ENCODE results near the gene TMEM223.
A peak's percentile ranks its signal among the peaks of the same experiment; 100 is the strongest.
"Not testable (repeated sequence)": the region's sequence is repeated elsewhere in the genome, so short reads cannot be mapped to it uniquely, and the experiment has no call there.

TMEM223 gene

DNA sequence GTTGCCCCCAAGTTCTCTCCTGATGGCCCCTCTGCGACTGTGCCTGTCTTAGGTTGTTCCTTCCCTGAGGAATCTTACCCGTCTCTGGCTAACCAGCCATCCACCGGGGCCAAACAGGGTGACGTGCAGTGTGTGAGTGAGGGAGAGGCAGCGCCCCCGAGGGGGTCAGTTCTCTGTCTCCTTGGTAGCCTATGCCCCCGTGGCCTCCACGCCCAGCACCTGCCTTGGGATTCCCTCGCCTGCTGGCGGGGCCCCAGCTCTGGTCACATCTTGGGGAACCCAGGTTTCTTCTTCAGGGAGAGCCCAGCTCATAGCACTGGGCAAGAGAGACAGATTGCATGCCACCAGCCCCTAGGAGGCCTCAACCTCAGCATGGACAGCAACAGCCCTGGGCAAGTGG, 7.7 kb upstream of the TMEM223 start:
- DNase-seq = no peak

DNA sequence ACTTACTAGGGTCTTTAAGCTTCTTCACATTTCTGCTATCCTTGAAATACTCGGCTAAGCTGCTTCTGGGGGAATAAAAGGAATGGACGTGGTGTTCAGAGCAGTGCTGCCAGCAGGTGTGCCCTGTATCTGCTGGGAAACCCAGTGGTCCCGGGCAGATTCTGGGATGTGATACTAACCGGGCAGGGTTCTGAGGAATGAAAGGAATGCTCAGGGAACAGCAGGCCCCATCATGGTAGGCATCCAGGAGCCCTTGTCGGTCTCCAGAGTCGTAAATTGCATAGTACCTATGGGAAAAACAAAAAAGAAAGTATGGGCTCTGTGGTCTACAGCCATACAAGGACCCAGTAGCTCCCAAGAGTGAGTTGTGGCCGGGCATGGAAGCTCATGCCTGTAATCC, 4.5 kb upstream of the TMEM223 start:
- no peak for DNase-seq

DNA sequence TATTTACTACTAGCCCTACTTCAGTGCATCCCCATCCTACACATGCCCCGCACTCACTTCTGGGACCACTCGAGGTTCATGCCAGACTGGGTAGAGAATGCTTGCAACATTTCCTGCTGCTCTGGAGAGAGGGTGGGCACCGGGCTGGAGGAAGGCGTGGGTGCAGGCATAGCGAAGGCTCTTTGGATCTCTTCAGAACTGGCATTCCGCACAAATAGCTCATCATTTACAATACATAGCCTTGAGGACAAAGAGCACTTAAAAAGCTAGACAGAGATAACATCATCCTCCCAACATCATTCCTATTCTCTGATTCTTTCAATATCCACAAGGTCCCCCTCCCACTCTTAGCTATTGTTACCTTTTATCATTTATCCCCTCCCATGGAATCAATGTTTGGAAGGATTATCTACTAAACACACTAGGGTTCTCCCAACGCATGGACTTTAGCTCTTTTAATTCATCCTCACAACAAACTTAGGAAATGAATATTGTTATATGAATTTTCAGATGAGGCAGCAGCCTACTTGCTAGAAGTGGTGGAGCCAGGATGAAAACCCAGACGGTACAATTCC, 2.5 kb upstream of the TMEM223 start:
- DNase-seq = no peak

DNA sequence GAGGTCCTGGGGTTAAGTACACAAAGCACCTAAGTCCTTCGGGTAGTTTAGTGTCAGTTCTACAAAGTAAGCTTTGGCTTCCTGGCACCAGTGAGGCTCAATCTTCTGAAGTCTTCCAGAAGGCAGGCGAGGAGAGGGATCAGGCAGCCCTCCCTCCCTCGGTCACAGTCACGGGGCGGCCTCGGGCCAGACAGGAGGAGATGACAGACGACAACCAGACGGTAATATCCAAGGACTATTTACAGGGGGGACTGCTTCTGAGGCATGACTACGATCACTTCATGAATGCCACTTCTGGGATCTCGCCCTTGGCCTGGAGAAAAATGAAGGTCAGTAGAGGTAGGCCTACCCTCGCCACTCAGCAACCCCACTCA, 383 bp upstream of the TMEM223 start:
- DNase-seq = no peak

DNA sequence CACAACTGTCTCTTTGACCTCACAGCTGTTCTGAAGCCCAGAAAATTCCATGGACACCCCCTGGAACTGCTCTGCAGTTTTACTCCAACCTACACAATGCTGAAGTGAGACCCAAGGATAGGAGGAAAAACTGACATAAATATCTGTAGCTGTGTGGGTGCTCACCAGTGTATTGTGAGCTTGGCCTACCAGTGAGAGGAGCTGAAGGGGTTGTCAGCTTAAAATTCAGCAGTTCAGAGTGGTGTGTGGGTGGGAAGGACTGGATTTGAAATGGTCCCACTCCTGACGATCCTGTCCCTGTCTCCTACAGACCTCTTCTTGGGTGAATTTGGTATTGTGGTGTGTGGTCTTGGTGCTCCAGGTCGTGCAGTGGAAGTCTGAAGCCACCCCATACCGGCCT, 2.2 kb downstream of the TMEM223 start:
- DNase-seq = no peak

GRCh38 chr11:62788991-62789390, 2.8 kb downstream of the TMEM223 start:
- DNase-seq = no peak

- peak; percentile 95 for DNase-seq
Observed at GRCh38 chr11:62787005-62787759, 4.6 kb downstream of the TMEM223 start, which contains the start of gene TMEM179B. TMEM179B (plus strand) TSS chr11:62787402; CDS start chr11:62787432, 30 bp downstream.

- DNase-seq = peak; percentile 83
Observed at GRCh38 chr11:62786318-62787004, 5.3 kb downstream of the TMEM223 start.

DNA sequence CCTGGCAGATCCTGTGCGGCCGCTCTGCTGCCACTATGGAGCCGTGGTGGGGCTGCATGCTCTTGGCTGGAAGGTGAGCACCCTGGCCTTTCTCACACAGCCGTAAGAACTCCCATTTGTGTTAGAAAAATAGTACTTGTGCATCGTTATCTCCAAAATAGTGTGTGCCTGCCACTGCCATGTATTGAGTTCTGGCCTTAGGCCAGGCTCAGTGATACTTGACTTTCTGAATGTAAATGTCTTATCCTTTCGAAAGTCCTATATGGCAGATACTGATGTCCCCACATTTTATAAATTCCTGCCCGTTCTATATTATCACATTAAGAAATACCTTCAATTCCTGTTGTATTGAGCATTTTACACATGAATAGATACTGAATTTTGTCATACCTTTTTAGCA, 9.1 kb downstream of the TMEM223 start:
- no peak for DNase-seq

GRCh38 chr11:62778441-62778840, 13.4 kb downstream of the TMEM223 start:
- no peak for DNase-seq

DNA sequence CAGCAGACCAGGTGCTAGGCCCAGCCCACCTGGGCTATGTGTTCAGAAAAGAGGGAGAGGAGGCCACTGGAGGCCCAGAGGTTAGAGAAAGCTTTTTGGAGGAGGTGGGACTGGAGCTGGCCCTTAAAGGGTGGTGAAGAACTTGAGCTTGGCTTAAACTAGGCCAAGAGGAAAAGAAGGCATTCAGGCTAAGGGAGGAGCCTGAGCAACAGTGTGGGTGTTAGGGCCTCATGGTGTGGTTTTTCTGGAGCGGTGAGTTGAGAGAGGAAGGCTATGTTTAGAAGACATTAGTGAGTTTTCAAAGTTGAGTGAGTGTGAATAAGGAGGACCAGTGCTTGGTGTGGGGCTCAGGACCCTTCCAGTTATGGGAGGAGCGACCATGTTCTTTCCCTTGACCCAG, 14.4 kb downstream of the TMEM223 start:
- DNase-seq = no peak

GRCh38 chr11:62775646-62776045, 16.2 kb downstream of the TMEM223 start:
- no peak for DNase-seq

DNA sequence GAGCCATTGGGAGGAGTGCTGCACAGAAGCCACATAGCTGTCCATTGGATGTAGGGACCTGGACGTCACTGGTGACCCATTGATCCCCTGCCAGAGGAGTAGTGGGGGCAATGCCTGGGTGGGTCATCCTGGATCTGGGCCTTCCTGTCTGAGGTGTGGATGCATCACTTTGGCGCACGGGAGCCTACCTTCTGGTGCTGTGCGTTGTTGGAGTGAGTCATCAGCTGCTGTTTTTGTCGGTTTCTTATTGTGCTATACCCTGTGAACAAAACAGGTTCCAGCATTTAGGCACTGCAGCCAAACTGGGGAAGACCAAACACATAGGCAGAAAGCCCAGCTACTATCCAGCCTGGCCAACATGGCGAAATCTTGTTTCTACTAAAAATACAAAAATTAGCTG, 17.4 kb downstream of the TMEM223 start:
- DNase-seq = no peak

DNA sequence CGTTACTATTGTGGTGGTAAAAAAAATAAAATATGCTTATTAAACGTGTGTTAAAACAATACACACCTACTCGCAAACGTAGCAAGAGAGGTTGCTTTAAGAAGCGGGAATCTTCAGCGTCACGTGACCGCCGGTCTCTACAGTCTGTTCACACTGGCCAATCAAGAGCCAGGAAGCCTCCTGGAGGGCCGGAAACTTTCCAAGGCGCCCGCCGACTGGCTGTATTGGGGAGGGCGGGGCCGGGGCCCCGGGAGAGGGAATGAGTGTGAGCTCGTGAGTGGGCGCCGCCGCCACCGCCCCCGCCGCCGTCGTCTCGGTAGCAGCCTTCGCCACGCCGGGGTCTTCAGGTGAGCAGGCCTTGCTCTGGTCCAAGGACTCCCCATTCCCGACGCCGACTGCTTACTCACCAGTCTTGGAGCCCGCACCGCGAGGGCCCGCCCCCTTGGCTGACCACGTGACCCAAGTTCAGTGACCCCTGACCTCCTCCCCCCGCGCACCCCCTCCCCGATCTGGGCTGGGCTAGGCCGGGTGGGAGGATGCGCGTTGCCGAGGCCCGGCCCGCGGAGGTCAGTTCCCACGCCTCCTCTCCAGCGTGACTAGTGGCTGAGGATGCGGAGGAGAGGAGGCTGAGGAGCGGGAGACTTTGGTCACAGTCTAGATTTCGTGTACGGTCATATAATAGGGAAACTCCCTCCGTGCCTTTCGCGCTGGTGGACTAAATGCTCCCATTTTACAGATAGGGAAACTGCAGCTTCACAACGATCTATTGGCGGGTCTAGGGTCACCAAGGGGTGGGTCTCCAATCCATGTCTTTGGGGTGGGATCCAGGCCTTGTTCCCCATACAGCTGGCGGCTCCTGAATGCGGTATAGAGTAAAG, 20.4 kb downstream of the TMEM223 start, which contains the start of gene TAF6L:
Gene TAF6L, plus strand, starts transcription at position 253 of the 878 bp plus-strand sequence. CDS start 4,388 bp downstream, outside the sequence.
- peak; percentile 84 for DNase-seq

DNA sequence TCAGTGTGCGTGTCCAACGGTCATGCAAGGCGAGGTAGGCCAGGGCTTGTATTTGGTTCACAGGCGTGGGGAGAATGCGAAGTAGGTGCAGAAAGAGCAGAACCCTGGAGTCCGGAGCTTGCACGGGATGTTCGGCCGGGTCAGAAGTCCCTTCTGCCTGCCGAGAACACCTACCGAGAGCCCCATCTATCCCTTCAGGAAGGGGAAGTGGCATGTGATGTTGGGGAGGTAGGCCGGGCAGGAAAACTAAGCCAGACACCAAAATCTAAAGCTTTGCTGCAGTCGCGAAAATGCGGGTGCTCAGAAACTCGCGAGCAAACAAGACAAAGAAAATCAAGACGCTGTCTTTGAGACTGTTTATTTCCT, 21.0 kb downstream of the TMEM223 start:
- no peak for DNase-seq

DNA sequence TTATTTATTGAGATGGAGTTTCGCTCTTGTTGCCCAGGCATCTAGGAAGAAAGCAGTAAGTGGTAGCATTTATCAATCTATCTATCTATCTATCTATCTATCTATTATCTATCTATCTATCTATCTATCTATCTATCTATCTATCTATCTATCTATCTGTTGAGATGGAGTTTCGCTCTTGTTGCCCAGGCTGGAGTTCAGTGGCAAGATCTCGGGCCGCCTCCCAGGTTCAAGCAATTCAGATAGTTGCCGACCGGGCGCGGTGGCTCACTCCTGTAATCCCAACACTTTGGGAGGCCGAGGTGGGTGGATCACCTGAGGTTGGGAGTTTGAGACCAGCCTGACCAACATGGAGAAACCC, 31.0 kb downstream of the TMEM223 start:
- DNase-seq = not testable (repeated sequence)

DNA sequence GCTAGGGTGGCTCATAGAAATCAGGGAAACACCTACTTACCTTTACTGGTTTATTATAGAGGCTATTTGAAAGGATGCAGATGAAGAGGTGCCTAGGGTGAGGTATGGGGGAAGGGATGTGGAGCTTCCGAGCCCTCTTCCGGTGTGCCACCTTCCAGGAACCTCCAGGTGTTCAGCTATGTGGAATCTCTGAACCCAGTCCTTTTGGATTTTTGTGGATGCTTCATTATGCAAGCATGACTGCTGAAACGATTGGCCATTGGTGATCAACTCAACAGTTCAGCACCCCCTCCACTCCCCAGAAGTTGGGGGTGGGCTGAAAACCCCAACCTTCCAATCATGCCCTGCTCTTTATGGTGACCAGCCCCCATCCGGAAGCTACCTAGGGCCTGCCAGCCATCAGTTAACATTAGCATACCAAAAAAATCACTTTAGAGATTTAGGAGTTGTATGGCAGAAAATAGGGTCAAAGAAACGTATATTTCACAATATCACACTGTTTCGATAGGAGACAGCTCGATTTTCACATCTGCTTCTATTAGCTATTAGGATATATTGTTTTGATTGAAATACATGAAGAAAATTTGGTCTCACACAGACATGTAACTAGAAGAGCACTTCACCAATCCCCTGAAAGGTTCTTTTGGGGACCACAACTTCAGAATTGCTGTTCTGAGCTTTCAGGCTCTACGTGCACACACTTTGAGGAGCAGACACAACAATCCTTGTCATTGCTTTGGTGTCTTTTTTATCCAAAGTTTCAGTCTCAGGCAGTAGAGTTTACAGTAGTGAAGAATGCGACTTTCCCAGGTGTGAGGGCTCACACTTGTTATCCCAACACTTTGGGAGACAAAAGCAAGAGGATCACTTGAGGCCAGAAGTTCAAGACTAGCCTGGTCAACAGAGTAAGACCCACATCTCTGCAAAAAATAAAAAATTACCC, 33.7 kb downstream of the TMEM223 start:
- DNase-seq = no peak

DNA sequence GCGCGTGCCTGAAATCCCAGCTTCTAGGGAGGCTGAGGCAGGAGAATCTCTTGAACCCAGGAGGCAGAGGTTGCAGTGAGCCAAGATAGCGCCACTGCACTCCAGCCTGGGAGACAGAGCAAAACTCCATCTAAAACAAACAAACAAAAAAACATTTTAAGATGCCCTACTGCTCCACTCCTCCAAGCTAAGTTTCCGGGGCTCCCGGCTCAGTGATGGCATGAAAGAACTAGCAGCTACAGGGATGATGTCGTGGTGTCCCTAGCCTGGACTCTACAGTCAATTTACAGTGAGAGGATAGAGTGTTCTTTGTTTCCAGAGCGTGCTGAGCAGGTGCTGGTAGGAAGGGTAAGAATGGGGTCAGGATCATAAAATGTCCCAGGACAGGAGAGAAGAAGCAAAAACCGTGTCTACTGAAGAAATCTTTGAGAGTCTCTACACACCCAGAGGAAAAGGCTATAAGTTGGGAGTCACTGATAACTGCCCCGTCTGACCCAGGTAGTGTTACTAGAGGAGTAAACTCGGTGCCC, 36.7 kb downstream of the TMEM223 start:
- DNase-seq = no peak

DNA sequence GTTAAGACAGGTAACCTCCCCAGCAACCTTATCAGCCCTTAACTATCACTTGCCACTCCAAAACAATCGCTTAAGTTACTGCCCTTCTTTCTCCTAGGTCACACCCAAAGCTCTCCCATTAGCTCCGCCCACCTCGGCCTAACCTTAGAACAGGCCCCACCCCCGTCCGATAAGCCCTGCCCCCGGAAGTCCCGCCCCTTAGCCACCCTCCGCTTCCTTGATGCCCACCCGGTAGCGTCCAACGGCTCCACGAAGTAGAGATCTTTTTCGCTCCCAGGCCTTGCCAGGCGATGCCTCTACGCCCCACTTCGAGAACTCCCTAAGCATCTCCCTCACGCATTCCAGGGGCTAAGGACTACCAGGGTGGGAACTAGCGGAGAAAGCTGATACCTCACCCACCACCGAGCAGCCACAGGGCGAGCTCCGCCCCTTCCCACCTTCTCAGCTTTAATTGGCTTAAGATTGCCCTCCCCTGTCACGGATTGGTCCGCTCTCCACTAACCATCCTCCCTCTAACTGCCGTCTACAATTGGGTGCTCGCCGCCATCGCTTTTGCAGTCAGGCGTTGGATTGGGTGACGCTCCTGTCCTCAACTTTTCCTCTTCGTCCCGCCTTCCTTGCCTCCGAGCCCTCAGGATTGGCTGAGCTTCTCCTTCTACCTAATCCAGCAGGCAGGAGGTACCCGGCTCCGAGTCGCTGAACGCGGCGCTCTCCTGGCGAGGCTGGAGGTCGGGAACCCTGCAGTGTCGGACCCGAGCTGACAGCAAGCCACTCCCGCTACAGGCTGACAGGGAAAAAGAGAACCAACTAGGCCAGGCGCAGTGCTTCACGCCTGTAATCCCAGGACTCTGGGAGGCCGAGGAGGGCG, 37.8 kb downstream of the TMEM223 start, which contains the start of gene ZBTB3:
Gene ZBTB3, minus strand, starts transcription at position 425 of the 868 bp plus-strand sequence. CDS start 496 bp downstream, outside the sequence.
- peak; percentile 99 for DNase-seq

GRCh38 chr11:62752994-62753735, 38.6 kb downstream of the TMEM223 start:
- DNase-seq = no peak

Data from central memory CD4-positive, alpha-beta T cell (primary cell).